ENCODE measurements around the gene CASZ1.

The CASZ1 gene

DNA sequence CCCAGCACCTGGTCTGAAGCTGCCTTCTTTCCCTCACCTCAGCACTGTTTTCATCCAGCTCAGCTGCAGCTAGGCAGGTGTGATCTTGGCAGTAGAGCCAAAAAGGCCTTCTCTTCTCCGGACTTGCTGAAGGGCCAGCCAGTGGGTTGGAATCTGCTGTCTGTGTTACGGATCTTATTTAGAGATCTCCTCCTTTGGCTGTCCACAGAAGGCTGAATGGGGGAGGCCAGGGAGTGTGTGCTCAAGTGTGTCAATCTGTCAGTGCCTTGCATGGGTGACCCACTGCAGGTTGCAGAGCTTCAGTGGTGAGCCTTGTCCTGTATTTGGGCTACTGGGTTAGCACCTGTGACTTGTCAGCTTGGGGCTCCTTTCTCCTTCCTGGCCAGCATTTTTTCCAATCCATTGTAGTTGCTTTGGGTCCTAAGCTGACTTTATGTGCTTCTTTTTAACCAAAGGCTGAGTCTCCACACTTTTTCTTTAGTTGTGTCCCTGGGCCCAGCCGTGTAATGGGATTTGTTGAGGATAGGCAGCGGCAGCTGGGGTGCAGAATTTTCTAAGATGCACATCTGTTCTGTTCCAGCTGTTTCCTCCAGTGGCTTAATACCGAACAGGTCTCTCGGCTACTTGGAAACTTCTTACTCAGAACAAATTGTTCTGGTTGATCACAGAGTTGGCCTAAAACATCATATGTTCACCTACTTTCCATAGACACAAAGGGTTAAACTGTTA, 194.9 kb downstream of the CASZ1 start:
- no peak overlapping the region for H3K27ac ChIP-seq
- no peak for TF ChIP-seq ZFX (IDR thresholded peaks at IDR 0.05; ENCODE audit: borderline replicate concordance)
- TF ChIP-seq, protein P1, sequence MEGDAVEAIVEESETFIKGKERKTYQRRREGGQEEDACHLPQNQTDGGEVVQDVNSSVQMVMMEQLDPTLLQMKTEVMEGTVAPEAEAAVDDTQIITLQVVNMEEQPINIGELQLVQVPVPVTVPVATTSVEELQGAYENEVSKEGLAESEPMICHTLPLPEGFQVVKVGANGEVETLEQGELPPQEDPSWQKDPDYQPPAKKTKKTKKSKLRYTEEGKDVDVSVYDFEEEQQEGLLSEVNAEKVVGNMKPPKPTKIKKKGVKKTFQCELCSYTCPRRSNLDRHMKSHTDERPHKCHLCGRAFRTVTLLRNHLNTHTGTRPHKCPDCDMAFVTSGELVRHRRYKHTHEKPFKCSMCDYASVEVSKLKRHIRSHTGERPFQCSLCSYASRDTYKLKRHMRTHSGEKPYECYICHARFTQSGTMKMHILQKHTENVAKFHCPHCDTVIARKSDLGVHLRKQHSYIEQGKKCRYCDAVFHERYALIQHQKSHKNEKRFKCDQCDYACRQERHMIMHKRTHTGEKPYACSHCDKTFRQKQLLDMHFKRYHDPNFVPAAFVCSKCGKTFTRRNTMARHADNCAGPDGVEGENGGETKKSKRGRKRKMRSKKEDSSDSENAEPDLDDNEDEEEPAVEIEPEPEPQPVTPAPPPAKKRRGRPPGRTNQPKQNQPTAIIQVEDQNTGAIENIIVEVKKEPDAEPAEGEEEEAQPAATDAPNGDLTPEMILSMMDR (IDR thresholded peaks at IDR 0.05) = no peak

DNA sequence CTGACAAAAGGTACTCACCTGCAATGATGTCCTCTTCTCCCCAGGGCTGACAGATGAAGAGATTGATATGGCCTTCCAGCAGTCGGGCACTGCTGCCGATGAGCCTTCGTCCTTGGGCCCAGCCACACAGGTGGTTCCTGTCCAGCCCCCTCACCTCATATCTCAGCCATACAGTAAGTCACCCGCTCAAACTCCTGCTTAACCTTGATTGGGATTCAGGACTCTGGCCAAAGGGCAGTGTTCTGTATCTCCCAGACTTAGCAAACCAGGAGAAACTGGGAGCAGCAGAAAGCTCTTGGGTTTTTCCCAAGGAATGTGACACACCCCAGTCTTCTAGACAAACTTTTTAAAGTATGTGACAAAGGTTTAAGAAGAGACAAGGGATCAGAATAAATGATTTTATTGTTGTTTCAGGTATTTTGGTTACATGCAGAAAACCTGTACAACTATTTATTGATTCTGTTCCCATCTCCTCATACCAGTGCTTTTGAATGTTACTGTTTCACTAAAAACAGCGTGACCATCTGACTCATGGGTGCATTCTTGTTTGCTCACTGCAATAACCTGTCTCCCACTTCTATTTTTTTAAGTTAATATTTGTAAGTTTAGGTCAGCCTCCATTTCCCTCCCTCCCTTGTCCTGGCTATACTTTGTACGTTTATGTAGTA, 197.1 kb downstream of the CASZ1 start:
- TF ChIP-seq, protein P1 (IDR thresholded peaks at IDR 0.05) = no peak
- TF ChIP-seq ZFX (IDR thresholded peaks at IDR 0.05; ENCODE audit: borderline replicate concordance) = no peak
- no peak overlapping the region for H3K27ac ChIP-seq

DNA sequence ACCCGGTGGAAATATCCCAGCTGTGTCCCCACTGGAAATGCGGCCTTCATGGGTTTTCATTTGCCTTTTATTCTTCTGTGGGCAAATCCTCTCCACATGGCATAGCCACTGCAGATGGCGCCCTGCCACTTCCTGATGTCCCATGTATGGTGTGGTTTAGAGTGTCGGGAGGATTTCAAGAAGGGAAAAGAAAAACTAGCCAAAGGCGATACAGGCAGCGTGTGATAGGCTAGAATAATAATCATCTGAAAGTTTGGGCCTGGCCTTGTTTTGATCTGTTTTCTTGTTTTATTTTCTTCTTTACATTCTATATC, 198.1 kb downstream of the CASZ1 start:
- TF ChIP-seq ZFX (IDR thresholded peaks at IDR 0.05; ENCODE audit: borderline replicate concordance) = no peak
- TF ChIP-seq, protein P1 (IDR thresholded peaks at IDR 0.05) = peak; percentile 24
- no peak overlapping the region for H3K27ac ChIP-seq

DNA sequence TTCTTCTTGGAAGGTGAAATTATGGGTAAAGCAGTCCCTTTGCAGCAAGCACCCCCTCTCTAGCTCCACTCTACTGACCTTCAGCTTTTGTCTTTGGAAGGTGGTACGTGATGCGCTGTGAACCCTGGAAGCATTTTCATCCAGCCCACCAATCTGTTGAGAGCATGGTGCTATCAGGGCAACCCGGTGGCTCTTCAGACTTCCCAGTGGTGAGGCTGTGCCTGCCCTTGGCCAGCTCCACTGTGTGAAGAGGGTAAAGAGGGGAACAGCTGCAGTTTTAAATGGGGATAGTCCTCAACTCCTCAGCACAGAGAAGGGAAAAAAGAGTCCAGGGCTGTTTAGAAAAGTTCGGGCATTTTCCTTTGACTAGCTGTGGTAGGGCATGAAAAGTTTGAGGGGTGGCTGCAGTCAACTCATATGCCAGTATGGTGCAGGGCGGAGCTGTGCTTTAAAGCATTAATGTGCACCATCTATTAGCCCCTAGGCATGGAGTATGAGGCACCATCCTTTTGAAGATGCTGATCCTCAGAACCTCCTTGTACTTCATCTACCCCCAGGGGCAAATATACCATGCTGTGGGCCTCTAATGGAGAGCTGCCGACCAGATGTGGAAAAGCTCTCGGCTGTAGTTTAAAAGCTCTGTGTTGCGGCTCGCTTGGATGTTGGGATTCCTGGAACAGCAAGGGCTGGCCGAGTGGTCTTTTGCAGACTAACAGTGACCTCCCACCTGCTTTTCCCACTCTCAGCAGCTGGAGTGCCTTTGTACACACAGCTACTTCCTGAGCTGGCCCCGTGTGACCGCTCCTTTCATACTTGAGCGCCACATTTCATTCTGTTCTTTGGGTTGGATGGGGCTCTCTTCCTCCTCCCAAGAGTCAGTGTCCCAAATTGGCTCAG, 198.7 kb downstream of the CASZ1 start:
- no peak overlapping the region for H3K27ac ChIP-seq
- TF ChIP-seq ZFX (IDR thresholded peaks at IDR 0.05; ENCODE audit: borderline replicate concordance) = no peak
- TF ChIP-seq, protein P1 (IDR thresholded peaks at IDR 0.05) = no peak

DNA sequence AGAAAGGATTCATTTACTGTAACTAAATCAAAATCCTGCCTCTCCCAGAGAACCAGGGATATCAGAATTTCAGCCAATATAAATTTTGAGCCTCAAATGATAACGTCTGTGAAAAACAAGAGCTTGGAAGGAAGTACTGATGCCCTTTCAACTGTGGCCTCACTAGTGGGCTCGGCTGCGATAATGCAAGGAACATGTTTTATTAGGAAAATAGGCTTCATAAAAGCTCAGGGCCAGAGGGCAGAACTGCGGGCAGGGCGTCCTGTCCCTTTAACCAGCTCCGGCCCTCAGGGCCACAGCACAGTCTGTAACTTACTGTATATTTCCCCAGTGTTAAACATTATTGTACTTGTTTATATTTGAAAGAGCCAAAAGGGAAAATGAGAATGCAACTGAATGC, 199.7 kb downstream of the CASZ1 start:
- TF ChIP-seq ZFX (IDR thresholded peaks at IDR 0.05; ENCODE audit: borderline replicate concordance) = no peak
- TF ChIP-seq, protein P1 (IDR thresholded peaks at IDR 0.05) = no peak

DNA sequence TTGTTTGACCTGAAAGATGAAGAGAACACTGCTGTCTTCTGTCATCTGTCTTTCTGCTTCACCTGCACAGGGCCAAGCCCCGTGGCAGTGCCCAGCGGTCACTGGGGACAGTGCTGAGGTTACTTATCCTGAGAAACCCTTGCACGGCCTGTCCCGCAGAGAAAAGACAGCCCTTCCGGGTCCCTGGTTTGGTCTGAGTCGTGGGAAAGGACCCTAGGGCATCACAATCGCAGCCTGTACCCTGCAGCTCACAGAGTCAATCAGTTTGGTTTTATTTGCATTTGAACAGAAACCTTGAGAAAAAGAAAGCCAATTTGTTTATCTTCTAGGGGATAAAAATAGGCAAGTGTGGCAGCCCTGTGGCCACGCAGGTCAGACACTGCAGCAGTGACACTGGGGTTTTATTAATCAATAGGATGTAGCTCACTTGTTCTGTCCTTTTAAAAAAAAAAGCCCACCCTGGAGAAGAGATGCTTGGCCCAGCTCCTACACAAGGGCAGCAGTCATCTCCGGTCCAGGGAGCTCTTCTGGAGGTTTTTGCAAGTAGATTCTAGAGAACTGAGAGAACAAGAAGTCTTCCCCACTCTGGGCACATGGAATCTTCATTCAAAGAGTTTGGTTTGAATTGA, 201.7 kb downstream of the CASZ1 start:
- TF ChIP-seq ZFX (IDR thresholded peaks at IDR 0.05; ENCODE audit: borderline replicate concordance) = no peak
- TF ChIP-seq, protein P1 (IDR thresholded peaks at IDR 0.05) = no peak
- no peak overlapping the region for H3K27ac ChIP-seq

More for the DNA sequence above, 199.7 kb downstream of the CASZ1 start:
- no peak overlapping the region for H3K27ac ChIP-seq
